Effector CD4-positive, alpha-beta T cell (primary cell): ENCODE measurements around the gene BRD3.

Source experiments
- DNase-seq: peaks from one replicate; pipeline ENCODE4 v3.0.0-alpha.2; 2020

BRD3 gene

DNA sequence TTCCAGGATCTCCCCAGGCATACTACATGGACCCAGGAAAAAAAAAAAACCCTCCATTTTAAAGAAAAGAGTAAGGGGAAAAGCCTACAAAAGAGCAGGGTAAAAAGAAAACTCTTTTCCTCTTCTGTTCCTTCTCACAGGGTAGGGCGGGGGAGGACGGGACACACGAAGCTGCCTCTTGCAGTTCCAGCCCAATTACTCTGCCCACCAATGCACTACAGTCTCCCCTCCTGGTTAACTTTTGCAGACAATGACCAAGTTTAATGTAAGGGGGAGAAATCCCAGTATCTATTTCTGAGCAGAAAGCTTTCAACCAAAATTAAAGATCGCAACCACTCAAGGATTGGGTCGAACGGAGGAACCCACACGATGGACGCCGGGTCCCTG lies 1.3 kb downstream of the BRD3 start:
- DNase-seq = no peak

DNA sequence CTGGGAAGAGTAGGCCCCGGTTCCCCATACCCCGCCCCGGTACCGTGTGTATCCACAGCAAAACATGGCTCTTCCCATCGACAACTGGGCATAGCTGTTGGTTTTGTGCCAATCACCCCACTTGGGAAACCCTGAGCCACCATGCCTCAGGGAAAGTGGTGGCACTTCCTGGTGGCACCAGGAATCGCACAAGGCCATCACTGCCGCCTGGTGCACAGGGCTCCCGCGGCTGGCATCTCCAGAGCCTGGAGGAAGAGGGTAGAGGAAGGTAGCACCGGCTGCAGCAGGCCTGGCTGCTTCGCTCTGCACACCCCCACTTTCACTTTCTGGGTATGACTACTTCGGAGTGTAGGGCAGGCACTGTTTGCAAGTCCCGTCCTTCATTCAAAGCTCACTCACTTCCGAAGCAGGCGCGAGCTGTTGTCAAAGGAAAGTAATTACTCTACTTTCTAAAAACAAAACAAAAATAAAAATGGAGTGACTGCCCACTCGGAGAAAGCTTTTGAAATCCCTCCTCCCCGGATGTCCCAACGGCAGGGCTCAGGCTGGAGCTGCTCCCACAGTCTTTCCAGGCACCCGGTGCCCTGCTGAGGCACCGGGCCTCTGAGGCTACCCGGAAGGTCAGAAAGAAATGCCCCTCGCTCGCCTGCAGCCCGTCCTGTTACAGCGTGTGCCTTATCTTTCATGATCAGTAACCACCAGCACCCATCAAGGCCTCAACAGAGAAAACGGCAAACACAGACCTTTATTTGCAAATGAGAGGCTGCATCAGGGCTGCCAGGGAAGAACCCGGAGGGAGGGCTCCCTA lies 2.0 kb downstream of the BRD3 start:
- DNase-seq = peak; percentile 34

DNA sequence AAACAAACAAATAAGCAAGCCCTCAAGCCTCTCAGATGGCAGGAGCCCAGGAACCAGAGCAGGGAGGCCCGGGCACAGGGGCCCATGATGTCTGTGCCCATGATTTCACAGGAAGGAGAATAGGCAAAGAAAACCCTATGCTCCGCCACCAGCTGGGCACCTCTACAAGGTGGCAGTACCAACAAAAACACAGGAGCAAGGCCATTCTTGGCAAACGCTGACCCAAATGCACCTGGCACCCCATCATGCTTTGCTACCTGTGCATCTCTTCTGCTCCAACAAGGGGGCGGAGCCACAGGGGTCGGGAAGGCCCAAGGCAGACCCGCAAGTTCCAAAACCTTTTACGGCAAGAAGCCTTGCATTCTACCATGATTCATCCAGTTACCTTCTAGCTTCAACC lies 3.1 kb downstream of the BRD3 start:
- no peak for DNase-seq

DNA sequence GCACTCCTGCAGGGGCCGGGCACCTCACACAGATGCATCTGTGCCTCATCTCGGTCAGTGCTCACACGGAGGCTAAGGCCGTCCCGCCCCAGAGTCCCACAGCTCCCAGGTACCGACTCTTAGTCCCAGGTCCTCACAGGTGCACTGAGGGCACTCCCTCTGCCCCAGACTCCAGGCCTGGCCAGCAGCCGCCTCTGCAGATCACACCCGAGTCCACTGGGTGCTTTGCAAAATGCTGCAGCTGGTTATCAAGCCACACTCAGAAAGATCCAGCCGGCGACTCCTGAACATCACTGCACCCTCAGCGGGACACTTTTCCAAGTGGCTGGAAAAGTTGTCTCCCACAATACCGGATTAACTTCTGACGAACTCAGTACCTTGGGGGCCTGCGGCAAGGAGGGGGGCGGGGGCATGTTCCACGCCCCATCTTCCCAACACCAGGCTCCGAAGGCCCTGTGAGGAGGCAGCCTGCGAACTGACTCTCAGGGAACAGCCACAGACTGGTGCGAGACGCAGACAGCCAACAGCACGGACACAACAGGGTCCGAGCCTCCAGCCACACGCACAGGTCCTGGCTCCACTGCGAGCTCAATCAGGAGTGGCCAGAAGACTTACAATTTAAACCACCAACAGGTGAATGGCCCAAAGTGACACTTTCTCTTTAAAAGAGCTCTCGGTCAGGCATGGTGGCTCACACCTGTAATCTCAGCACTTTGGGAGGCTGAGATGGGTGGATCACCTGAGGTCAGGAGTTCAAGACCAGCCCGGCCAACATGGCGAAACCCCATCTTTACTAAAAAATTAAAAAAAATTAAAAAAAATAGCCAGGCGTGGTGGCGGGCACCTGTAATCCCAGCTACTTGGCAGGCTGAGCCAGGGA lies 4.0 kb downstream of the BRD3 start:
- no peak for DNase-seq

DNA sequence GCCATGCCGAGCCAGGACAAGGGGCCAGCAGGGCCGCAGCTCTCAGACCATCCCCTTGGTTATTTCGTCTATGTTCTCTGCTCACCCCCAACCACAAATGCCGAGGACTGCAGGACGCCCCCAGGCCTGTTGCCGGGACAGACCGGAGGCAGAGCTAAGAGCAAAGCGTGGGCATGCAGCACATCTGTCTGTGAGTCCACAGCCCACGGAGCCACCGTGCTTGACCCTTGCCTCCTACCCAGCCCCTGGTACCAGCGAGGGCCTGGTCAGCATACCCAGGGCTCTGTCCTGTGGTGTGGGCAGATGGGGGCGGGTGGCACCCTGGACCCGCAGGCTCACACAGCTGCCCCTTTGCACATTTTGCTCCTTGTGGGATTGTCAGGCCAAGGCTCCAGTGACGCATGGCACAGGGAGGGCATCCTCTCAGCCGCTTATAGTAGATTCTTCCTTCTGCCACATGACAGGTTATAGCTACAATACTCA lies 4.7 kb downstream of the BRD3 start:
- no peak for DNase-seq

DNA sequence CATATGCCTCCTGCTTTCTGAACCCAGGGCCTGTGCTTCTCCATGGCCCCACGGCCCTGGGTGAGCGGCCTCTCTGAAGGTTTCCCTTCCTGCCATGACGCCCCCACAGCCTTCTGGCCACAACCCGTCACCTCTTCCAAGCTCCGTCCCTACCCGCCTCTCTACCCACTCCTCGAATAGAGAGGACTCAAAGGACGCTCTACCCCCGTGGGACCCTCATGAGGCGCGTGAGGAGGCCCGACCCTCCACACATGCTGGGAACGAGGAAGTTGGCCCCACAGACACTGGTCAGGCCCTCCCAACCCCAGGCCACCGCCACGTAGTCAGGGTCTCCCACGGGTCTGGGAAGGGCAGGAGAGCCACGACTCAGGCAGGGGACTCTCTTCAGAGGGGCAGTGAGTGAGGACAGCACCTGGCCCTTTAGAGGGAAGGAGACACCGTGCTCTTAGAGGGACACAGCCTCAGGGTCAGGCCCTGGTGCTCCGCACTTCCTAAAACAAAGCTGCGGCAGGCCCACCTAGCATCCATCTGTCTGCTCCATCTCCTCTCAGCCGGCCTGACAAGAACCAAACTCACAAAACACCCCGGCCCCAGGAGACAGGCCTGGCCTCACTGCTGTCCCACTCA lies 5.3 kb downstream of the BRD3 start:
- no peak for DNase-seq

DNA sequence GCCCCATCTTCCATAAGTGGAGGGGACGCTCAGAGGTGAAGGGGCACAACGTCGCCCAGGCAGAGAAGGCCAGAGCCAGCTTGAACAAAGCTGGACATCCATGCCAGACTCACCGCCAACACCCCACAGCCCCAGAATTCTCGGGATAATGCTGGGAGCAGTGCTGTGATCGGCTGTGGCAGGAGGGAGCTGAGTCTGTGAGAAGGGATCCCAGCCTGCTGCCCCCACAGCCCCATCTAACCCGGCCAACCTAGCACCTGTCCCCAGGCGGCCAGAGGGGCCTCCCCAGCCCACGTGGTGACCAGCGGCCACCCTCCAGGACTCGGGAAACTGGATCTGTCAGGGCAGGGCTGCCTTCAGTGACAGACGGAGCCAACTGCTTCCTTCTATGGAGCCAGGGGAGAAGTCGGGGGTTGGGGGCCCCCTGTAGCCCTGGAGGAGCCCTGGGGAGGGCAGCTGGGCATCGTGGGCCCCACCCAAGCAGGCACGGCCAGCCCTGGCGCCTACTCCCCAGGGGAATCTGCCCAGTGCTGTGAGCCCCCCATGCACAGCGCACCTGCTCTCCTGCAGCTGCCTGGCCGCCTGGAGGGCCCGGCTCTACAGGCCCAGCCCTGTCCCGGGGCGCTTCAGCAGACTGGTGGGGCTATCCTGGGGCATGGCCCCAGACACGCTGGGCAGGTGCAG lies 6.0 kb downstream of the BRD3 start:
- DNase-seq = no peak

DNA sequence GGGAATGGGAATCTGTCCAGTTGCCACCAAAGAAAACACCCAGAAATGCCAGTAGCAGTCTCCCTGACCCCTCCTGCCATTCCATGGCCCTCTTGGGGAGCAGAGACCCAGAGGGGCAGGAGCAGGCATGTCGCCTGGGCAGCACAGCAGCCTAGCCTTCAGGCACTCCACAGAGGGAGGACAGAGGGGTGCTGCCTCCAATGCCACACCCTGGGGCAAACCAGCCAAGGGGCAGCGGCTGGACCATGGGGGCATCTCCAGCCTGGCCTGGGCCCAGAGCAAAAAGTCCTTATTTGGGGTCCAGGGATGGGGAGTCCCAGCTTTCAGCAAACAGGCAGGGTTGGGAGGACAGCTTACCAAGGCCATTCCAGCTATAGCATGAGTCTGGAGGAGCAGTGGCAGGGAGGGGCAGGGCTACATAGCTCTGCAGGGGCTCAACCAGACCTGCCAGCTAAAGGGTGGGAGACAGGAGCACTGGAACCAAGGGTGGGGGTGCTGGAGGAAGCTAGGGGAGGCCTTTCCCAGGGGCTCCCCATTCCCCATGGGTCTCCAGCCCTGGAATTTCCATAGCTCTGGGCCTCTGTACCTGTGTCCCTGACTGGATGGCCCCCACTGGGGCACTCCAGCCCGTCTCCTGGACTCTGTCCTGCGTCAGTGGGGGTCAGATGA lies 6.7 kb downstream of the BRD3 start:
- no peak for DNase-seq

DNA sequence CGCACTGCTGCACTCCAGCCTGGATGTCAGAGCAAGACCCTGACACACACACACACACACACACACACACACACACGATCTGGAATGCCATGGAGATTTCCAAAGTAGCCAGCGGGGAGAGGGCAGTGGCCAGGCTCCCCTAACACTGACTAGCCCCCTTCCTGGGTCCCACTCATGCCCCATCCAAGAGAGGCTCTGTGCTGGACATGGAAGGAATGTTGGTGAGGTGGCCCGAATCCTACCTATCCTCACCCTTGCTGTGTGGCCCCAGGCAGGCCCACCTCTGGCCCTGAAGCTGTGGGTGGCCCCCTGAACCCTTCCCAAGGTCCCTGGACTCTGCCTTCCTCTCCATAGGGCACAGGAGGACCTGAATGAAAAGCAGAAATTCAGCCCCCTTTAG lies 7.3 kb downstream of the BRD3 start:
- no peak for DNase-seq

DNA sequence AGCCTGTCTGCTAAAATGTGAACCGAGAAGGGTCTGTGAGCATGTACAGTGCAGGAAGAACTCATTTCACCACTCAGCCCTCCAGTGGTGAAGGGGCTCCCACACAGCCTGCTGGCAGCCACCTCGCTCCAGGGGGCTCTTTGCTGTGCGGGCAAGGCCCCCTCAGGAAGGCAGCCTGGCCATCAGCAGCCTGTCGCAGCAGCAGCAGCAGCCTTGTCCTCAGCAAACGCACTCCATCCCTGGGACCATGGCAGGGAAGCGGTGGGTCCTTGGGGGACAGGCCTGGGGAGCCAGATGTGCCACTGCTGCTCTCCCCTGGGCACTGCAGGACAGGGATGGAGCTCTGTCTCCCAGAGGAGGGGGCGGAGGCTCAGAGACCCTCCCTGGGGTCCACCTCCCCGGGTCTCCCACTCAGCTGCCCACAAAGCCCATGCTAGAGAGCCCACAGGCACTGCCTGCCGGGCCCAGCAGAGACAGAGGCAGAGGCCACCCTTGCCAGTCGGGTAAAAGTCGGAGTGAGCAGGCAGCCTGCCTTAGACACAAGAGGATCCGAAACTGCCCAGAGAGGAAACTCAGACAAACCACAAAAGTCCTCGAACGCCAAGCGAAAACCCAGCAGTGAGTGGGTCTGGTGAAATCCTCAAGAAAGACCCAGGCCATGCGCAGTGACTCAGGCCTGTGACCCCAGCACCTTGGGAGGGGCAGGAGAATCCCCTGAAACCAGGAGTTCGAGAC lies 8.0 kb downstream of the BRD3 start:
- DNase-seq = no peak

DNA sequence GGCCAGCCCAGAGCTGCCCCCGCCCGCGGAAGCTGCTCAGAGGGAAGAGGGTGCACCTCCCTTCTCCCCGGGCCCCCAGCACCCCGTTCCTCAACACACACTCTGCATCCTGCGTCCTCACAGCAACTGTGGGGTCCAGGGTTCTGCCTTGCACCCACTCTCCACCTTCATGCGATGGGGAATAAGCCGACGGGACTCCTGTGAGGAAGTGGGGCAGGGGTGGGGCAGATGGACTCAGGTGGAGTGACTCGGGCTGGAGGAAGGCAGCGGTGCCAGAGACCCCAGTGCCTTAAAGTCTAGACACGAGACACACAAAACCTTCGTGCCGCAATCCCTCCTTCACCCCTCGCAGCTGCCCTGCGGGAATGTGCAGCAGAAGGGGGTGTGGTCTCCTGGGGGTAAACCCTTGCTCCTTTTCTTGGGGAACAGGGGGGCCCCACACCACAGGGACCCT lies 8.6 kb downstream of the BRD3 start:
- no peak for DNase-seq

DNA sequence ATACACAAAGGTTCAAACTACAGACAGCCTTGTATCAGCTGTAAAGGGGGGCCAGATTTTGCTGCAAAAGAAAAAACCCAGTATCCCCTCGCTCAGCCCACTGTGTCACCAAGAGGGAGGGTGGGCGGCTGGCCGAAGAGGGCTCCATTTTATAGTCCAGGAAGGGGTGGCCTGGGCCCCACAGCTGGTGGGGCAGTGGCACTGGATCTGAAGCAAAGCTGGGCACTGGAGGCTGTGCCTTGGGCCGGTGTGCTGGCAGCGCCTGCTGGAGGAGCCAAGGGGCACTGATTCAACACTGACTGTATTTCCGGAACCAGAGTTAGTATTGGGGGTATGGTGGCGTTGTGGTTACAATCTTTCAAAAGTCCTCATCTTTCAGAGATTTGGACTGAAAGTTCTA lies 9.1 kb downstream of the BRD3 start:
- no peak for DNase-seq

DNA sequence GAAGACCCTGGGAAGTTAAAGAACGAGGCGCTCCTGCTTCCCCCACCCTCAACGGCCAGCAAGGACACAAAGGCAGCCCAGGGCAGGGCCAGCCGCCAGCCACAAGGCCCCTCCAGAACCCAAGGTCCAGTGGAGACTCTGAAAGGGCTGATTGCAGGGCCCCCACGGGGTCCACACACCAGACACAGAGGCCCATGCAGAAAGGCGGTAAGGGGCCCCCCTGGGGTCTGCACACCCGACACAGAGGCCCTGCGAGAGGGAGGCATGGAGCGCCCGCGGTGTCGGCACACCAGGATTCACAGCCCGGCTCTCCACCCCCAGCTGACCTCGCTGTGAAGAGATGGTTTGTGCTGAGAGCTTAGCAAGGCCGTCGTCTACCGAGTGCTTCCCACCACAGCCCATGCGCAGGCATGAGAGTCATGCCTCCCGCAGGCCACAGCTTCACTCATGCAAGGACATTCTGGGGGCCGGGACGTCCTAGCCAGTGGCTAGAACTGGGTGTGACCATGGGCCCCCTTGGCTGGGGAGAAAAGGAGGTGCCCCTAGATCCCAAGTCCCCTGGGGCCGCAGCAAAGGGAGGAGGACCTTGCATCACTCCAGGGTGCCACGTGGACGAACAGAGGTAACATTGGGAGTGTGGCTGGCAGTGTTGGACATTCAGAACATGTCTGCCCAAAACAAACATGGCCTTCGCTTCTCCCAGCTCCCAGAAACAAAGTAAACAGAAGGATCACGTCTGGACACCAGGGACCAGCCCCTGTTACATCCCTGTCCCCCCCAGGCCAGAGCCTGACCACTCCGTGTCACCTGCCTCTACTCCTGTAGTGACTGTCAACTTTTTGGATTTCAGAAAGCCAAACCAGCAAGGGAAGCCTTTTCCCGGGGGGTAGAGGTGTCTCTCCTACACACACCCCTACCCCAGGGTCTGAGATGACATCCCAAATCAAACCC lies 9.8 kb downstream of the BRD3 start:
- no peak for DNase-seq

DNA sequence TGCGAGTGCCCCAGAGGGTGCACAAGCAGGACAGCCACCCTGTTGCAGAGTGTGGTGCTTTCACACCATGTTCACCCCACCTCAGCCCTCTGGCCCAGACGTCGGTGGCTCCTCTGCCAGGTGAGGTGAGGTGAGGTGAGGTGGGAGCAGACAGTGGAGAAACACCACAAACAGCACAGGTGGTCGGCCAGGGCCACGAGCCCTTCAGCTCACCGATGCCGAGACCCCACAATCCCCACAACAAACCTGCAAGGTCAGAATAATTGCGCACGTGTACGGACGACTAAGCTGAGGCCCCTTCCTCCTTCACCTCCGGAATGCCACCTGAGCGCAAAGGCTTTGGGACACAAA lies 10.5 kb downstream of the BRD3 start:
- DNase-seq = no peak

DNA sequence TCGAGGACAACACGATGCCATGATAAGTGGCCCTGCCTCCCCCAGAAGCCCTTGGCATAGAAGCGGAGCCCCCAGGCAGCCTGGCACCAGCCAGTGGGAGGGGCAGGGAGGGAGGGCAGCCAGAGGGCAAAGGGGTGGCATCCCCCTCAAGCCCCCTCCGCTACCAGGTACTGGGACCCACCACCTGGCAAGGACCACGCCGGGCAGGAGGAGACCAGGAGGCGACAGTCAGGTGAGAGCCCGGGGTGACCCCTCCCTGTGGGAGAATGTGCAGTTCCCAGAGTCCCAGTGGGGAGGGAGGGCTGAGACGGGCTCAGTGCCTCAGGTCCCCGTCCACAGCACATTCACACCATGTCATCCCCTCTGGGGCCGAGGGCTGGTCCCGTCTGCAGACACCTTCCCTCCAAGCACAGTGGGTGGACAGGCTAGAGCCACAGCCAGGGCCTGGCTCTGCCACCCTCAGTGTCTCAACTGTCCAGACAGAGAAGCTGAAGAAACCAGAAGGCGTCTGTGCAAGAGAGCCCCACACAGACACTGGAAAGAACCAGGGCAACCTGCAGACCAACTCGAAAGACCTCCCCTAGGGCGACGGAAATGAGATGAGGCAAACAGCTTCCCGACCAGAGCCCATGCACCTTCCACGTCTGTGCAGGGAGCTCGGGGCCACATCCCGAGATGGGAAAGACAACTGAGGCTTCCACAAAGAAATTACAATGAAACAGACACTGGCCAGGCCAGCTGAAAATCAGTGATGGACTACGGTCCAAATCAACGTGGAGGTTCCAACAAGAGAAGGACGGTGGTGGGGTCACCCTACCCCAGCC lies 11.1 kb downstream of the BRD3 start:
- DNase-seq = no peak

DNA sequence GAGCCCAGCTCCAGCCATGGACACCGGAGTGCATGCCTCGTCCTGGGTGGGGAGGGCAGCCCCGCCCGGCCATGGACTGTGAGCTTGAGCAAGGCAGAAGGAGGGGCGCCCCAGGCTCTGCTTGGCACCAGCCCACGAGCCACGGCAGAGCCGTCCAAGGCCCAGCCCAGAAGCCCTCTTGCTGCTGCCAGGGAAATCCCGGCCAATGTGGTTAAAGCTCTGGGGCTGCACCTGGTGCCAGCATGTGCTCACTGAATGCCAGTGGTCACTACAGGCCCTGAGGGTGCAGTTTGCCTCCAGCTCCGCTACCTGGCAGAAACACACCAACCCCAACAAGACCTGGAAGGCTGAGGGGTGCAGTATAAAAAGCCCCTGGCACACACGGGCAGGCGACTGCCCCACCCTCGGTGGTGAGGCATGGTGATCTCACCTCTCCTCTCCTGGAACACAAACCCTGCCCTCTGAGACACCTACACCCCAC lies 11.8 kb downstream of the BRD3 start:
- DNase-seq = no peak

DNA sequence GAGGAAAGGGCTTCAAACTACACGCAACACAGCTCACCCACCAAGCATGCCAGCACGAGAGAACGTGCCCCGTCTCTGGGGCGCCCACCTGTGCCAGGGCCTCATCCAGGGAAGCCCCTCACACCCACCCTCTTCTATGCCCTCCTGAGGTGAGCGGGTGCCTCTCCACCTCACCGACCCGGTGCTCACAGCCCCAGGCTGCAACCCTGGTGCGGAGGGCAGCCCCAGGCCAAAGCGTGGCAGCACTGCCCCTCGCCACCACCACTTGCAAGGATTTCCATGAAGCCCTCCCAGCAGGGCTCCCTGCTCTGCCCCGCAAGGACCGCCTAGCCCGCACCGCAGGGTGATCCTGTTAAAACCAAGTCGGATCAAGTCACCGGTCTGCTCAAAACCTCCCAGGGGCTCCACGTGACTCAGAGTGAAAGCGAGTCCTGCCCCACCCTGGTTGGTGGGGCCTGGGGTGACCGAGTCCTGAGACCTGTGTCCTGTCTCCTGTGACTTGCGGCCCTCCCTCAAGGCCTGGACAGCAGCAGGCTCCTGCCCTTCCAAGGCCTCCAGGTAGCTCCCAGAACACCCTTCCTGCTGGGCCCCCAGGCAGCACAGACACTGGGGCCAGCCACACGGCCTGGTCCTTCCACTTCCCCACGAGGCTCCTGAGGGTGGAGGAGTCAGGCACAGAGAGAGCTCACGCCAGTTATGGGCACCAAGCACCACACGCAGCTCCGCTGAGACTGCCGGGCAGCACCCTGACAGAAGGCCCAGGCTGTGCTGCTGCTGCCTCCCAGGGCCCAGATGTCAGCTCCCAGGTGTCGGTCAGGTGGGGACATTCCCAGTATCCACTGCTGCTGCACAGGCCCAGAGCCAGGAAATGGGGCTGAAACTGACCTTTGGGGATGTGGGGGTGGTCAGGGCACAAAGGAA lies 12.7 kb downstream of the BRD3 start:
- no peak for DNase-seq
